Colonic mucosa (tissue), 4 donors: ENCODE results near the gene ORC1. TPM values are rescaled to one million over a fixed set of nuclear protein-coding genes. Genes with fewer than 3 reads are reported as not detected.

Source experiments
- DNase-seq: peaks from one replicate; pipeline ENCODE4 v3.0.0-alpha.2; 2020
- H3K27ac ChIP-seq: fragments of 200-600 bp; one replicate; pipeline ENCODE4 v1.8.0; 2021
- H3K27me3 ChIP-seq: fragments of 200-600 bp; one replicate; pipeline ENCODE4 v1.8.0; 2021
- H3K36me3 ChIP-seq: fragments of 200-600 bp; one replicate; pipeline ENCODE4 v1.8.0; 2021
- H3K4me1 ChIP-seq: fragments of 200-600 bp; one replicate; pipeline ENCODE4 v1.8.0; 2021; ENCODE audit warnings: mild to moderate bottlenecking
- H3K4me3 ChIP-seq: fragments of 200-600 bp; one replicate; pipeline ENCODE4 v1.8.0; 2021
- H3K9ac ChIP-seq, 2 donors: one replicate each; pipeline ENCODE4 v1.7.0; 2013; ENCODE audit warnings: control low read depth in 2 of 2, low read depth in 2 of 2, low read length in 2 of 2
- H3K9me3 ChIP-seq: fragments of 200-600 bp; one replicate; pipeline ENCODE4 v1.8.0; 2021
- intact Hi-C: fragments of 100-400 bp; cut with DNase I; formaldehyde crosslinking; loops from one replicate; pipeline ENCODE4 v1.14.1; 2022
- total RNA-seq, 2 donors: library from RNA; stranded (reverse); fragmentation: NEBNext Ultra II Directional in 1 of 2; extraction: Animal tissue kit (Norgen Biotek cat#: 25700) in 1 of 2; gene quantifications; one replicate each; pipeline ENCODE4 v1.2.1, GENCODE V29; 2021
- TF ChIP-seq, protein P1 (sequence below): fragments of 200-600 bp; IDR thresholded peaks from one replicate; pipeline ENCODE4 v1.8.0; 2022; ENCODE audit warnings: antibody characterized with exemption, mild to moderate bottlenecking
- donor health status: healthy.
- donor health status: DM: no; HTN: no; CAD: no.
- donor health status: DM: no; HTN: no; CAD: no.

ORC1 gene
- total RNA-seq, 2 donors from 2014 or later: 4.9 to 19.6 TPM

DNA sequence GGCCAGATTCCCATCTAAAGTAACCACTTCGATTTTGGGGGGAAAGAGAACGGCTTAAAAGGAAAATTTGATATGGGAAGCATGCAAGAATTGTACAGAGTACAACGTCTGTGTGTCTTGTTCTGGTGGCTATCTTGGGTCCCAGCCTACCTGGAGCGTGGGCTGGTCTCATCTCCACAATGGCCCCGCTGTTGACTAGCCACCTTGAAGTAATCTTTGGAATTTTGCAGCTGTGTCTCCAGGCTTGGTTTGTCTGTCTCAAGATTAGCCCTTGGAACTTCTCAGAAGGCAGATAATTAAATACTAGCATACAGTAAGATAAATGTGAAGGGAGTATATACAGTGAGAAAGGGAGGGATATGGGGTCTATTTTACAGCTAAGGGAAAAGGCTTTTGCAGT is 37.0 kb downstream of the ORC1 start:
- intact Hi-C loops: no loop called here
- Histone ChIP-seq H3K9me3 (no peaks in the 10 kb centered on the region), H3K9ac (no peak overlapping the region), H3K4me3 (no peak overlapping the region), H3K27ac (no peak overlapping the region), H3K4me1 (peaks cover 3% of the 10 kb centered on the region), H3K27me3 (no peaks in the 10 kb centered on the region), H3K36me3 (peaks cover 4% of the 10 kb centered on the region)
- TF ChIP-seq, protein P1, sequence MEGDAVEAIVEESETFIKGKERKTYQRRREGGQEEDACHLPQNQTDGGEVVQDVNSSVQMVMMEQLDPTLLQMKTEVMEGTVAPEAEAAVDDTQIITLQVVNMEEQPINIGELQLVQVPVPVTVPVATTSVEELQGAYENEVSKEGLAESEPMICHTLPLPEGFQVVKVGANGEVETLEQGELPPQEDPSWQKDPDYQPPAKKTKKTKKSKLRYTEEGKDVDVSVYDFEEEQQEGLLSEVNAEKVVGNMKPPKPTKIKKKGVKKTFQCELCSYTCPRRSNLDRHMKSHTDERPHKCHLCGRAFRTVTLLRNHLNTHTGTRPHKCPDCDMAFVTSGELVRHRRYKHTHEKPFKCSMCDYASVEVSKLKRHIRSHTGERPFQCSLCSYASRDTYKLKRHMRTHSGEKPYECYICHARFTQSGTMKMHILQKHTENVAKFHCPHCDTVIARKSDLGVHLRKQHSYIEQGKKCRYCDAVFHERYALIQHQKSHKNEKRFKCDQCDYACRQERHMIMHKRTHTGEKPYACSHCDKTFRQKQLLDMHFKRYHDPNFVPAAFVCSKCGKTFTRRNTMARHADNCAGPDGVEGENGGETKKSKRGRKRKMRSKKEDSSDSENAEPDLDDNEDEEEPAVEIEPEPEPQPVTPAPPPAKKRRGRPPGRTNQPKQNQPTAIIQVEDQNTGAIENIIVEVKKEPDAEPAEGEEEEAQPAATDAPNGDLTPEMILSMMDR: no peak
- DNase-seq: no peak

GRCh38 chr1:52366517-52366827 is 37.8 kb downstream of the ORC1 start:
- peak overlapping the region; percentile 82 for H3K4me3 ChIP-seq
- TF ChIP-seq, protein P1: no peak
- intact Hi-C loops: no loop called here
- no peak for DNase-seq
- peaks cover 7% of the 10 kb centered on the region for H3K36me3 ChIP-seq
- H3K27me3 ChIP-seq: no peaks in the 10 kb centered on the region
- peak overlapping the region in 1 of 2 donors; percentile 46 for H3K9ac ChIP-seq
- H3K4me1 ChIP-seq: peaks cover 3% of the 10 kb centered on the region
- H3K27ac ChIP-seq: peak overlapping the region; percentile 89
- H3K9me3 ChIP-seq: no peaks in the 10 kb centered on the region

DNA sequence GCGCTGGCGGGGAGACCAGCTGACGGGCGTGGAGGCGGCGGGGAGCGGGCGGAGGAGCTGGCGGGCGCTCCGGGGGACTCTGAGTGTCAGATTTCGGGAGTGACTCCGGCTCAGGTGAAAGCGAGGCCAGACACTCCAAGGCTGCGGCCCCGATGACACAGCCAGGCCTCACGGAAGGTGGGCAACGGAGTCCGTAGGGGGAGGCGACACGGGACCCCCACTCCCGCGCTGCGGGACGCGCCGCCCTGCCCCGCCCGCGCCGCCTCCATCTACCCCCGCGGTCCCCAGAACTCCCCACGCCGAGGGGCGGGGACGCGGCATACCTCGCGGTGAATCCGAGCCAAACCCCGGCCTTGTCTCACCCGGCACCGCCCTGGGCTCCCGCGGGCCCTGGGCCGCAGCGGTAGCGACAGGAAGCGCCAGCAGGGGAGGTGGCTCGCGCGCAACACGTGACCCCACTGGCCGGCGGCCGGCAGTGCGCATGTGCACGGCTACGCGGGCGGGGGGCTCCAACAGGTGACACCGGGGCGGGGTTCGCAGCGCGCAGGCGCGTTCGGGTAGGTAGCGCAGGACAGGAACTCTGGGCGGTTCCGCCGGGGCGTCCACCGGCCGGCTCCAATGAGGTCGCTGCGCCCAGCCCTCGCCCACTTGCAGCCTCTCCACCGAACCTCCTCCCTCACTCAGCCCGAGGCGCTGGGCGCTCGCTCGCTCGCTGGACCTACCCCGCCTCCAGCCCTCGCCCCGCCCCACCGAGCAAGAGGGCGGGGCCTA is 38.3 kb downstream of the ORC1 start, which contains the start of gene CC2D1B:
Gene CC2D1B, minus strand, starts transcription at position 460 of the 771 bp plus-strand sequence. CDS start 1,585 bp downstream, outside the sequence.
- TF ChIP-seq, protein P1: no peak
- DNase-seq: peak; percentile 98
- H3K4me1 ChIP-seq: peaks cover 3% of the 10 kb centered on the region
- intact Hi-C loops: no loop called here
- H3K36me3 ChIP-seq: peaks cover 7% of the 10 kb centered on the region
- no peaks in the 10 kb centered on the region for H3K27me3 ChIP-seq
- peak within 1 kb of the TSS; percentile 91 to 96 for H3K9ac ChIP-seq
- H3K9me3 ChIP-seq: no peaks in the 10 kb centered on the region
- H3K4me3 ChIP-seq: peak within 1 kb of the TSS; percentile 82
- H3K27ac ChIP-seq: peak within 1 kb of the TSS; percentile 89

GRCh38 chr1:52365071-52365745 is 39.0 kb downstream of the ORC1 start:
- DNase-seq: peak; percentile 63
- peaks cover 7% of the 10 kb centered on the region for H3K36me3 ChIP-seq
- H3K27me3 ChIP-seq: no peaks in the 10 kb centered on the region
- H3K9ac ChIP-seq: peak overlapping the region; percentile 91 to 96
- intact Hi-C loops: no loop called here
- H3K4me1 ChIP-seq: peaks cover 3% of the 10 kb centered on the region
- H3K27ac ChIP-seq: peak overlapping the region; percentile 89
- TF ChIP-seq, protein P1: no peak
- no peaks in the 10 kb centered on the region for H3K9me3 ChIP-seq
- peak overlapping the region; percentile 82 for H3K4me3 ChIP-seq

DNA sequence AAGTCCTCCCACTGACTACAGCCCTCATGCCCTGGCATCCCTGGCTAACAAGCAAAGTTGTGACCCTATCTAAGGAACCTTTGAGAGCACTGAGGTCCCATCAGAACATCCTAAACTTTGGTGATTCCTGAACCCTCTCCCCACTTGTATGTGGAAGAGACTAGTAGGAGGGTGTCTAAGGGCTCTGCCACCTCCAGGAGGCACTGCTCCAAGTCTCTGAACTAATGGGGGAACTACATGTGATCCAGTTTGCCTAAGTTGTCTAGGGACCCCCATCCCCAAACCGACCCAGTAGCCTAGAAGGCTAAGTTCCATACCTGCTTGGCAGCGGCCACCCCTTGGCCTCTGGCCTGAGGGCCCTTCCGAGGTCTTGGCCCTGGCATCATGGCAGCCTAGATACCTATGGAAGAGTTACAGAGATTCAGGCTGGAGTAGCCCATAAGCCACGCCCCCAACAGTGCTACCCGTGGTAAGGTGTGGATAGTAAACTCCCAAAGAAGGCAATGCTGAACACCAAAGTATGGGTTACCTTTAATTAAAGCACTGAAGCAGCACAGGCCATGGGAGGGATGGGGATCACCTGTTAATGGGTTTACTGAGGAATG is 39.9 kb downstream of the ORC1 start:
- DNase-seq: peak; percentile 29
- no peaks in the 10 kb centered on the region for H3K9me3 ChIP-seq
- peaks cover 11% of the 10 kb centered on the region for H3K36me3 ChIP-seq
- H3K27me3 ChIP-seq: no peaks in the 10 kb centered on the region
- peaks cover 3% of the 10 kb centered on the region for H3K4me1 ChIP-seq
- no peak overlapping the region for H3K9ac ChIP-seq
- TF ChIP-seq, protein P1: no peak
- intact Hi-C loops: no loop called here
- no peak overlapping the region for H3K4me3 ChIP-seq
- no peak overlapping the region for H3K27ac ChIP-seq
